NT2/D1 (cell line): ENCODE measurements around the gene CHMP6.

ENCODE experiments used
- SUZ12 ChIP-seq: IDR thresholded peaks from 2 replicates; pipeline ENCODE4 v1.6.1; 2011; ENCODE audit not compliant: insufficient read length, insufficient read depth; ENCODE audit errors: extremely low read depth
- YY1 ChIP-seq: IDR thresholded peaks from 2 replicates; pipeline ENCODE4 v1.6.1; 2011; ENCODE audit not compliant: insufficient read length, insufficient read depth
- ZNF274 ChIP-seq: IDR thresholded peaks from 2 replicates; pipeline ENCODE4 v1.6.1; 2011; ENCODE audit warnings: mild to moderate bottlenecking, low read depth, low read length

DNA sequence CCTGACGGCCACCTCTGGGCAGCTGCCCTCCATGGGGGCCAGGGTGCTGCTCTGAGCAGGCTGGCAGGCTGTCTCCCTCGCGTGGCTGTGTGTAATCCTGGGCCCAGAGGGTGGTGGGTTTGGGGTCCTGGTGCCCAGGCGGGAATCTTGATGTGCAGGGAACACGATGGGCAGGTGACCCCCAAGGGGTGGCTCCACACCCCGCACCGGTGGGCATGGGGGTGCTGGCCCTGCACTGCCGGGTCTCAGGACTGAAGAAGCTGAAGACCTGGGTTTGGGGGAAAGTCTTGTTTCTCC, 8.6 kb downstream of the CHMP6 start:
- TF ChIP-seq ZNF274 (no peak), YY1 (no peak), SUZ12 (no peak)
